Smooth muscle cell (in vitro differentiated cells): ENCODE results near the gene WIPI1. TPM values are rescaled to one million over a fixed set of nuclear protein-coding genes. Genes with fewer than 3 reads are reported as not detected.
A peak's percentile ranks its signal among the peaks of the same experiment; 100 is the strongest.

Source experiments
- DNase-seq: peaks from one replicate; lab custom pipeline; 2025; ENCODE audit not compliant: unreplicated experiment; lab: John Stamatoyannopoulos, UW
- H2AFZ ChIP-seq: fragments of 200-600 bp; sonication (generic); 2 replicates; pipeline ENCODE4 v1.6.0; 2016; ENCODE audit warnings: antibody characterized with exemption, low read depth, mild to moderate bottlenecking
- H3F3A ChIP-seq: fragments of 200-600 bp; sonication (generic); 2 replicates; pipeline ENCODE4 v1.6.0; 2017; ENCODE audit warnings: antibody characterized with exemption, low read depth
- H3K27ac ChIP-seq: fragments of 200-600 bp; sonication (generic); 2 replicates; pipeline ENCODE4 v1.5.1; 2016; ENCODE audit warnings: low read depth, mild to moderate bottlenecking
- H3K27me3 ChIP-seq: fragments of 200-600 bp; sonication (generic); 2 replicates; pipeline ENCODE4 v1.6.1; 2016; ENCODE audit warnings: low read depth, mild to moderate bottlenecking
- H3K36me3 ChIP-seq: fragments of 200-600 bp; sonication (generic); 2 replicates; pipeline ENCODE4 v1.5.1; 2016; ENCODE audit warnings: low read depth
- H3K4me1 ChIP-seq: fragments of 200-600 bp; sonication (generic); 2 replicates; pipeline ENCODE4 v1.5.1; 2016; ENCODE audit warnings: low read depth
- H3K4me2 ChIP-seq: fragments of 200-600 bp; sonication (generic); 2 replicates; pipeline ENCODE4 v1.6.0; 2016; ENCODE audit warnings: mild to moderate bottlenecking
- H3K4me3 ChIP-seq: fragments of 200-600 bp; sonication (generic); 2 replicates; pipeline ENCODE4 v1.5.1; 2016; ENCODE audit warnings: mild to moderate bottlenecking
- H3K79me2 ChIP-seq: fragments of 200-600 bp; sonication (generic); 2 replicates; pipeline ENCODE4 v1.6.0; 2016; ENCODE audit warnings: low read depth, mild to moderate bottlenecking
- H3K9ac ChIP-seq: fragments of 200-600 bp; sonication (generic); 2 replicates; pipeline ENCODE4 v1.6.0; 2016; ENCODE audit warnings: low read depth
- H3K9me3 ChIP-seq: fragments of 200-600 bp; sonication (generic); replicated peaks from 2 replicates; pipeline ENCODE4 v1.5.1; 2016; ENCODE audit warnings: low read depth
- H4K20me1 ChIP-seq: fragments of 200-600 bp; sonication (generic); 2 replicates; pipeline ENCODE4 v1.6.0; 2016; ENCODE audit warnings: low read depth
- CTCF ChIP-seq: fragments of 200-600 bp; sonication (generic); IDR thresholded peaks from 2 replicates; pipeline ENCODE4 v1.5.1; 2017; ENCODE audit warnings: borderline replicate concordance, mild to moderate bottlenecking, antibody characterized with exemption; ENCODE audit not compliant: insufficient read depth, poor library complexity, severe bottlenecking
- WGBS: methylation state at CpG from one replicate; pipeline ENCODE4 v1.1.7; 2016; ENCODE audit warnings: low lambda C conversion rate; 5-methylcytosine and 5-hydroxymethylcytosine counted together
- polyA plus RNA-seq: library from polyadenylated mRNA; unstranded; fragments of >200 nt; fragmentation: Nextera tagmentation; extraction: Ambion mirVana; gene quantifications from 2 replicates; pipeline ENCODE4 v1.2.1, GENCODE V29; 2016
- total RNA-seq: library from RNA; depleted of rRNA; stranded (reverse); fragments of >200 nt; gene quantifications from 2 replicates; pipeline ENCODE4 v1.2.3, GENCODE V29; 2014

WIPI1 gene
- total and polyA plus RNA-seq, 2 experiments from 2014 or later, result 188 to 196 TPM

GRCh38 chr17:68399638-68400403 lies 57.5 kb downstream of the WIPI1 start:
- no peaks in the 10 kb centered on the region for H3K79me2 ChIP-seq
- no peak for DNase-seq
- no peaks in the 10 kb centered on the region for H3K9me3 ChIP-seq
- 41% methylated on average over 19 of the region's 19 CpGs for WGBS
- H3K27ac ChIP-seq, result peak overlapping the region; percentile 70
- H3F3A ChIP-seq, result peaks cover 8% of the 10 kb centered on the region
- H4K20me1 ChIP-seq, result no peaks in the 10 kb centered on the region
- no peaks in the 10 kb centered on the region for H3K36me3 ChIP-seq
- no peaks in the 10 kb centered on the region for H3K27me3 ChIP-seq
- H3K4me3 ChIP-seq, result no peak overlapping the region
- peak overlapping the region; percentile 2 for H3K9ac ChIP-seq
- H2AFZ ChIP-seq, result peak overlapping the region; percentile 4
- peaks cover 4% of the 10 kb centered on the region for H3K4me1 ChIP-seq
- TF ChIP-seq CTCF, result no peak
- H3K4me2 ChIP-seq, result peak overlapping the region; percentile 50

GRCh38 chr17:68398691-68399637 lies 58.3 kb downstream of the WIPI1 start:
- no peaks in the 10 kb centered on the region for H4K20me1 ChIP-seq
- H3K36me3 ChIP-seq, result no peaks in the 10 kb centered on the region
- H3F3A ChIP-seq, result peaks cover 8% of the 10 kb centered on the region
- peaks cover 4% of the 10 kb centered on the region for H3K4me1 ChIP-seq
- H3K79me2 ChIP-seq, result no peaks in the 10 kb centered on the region
- peak; percentile 82 for TF ChIP-seq CTCF
- 18% methylated on average over 11 of the region's 11 CpGs for WGBS
- H3K4me2 ChIP-seq, result peak overlapping the region; percentile 50
- DNase-seq, result no peak
- no peaks in the 10 kb centered on the region for H3K9me3 ChIP-seq
- peak overlapping the region; percentile 70 for H3K27ac ChIP-seq
- no peaks in the 10 kb centered on the region for H3K27me3 ChIP-seq
- H3K9ac ChIP-seq, result no peak overlapping the region
- H2AFZ ChIP-seq, result peak overlapping the region; percentile 41
- no peak overlapping the region for H3K4me3 ChIP-seq

GRCh38 chr17:68397108-68397536 lies 60.2 kb downstream of the WIPI1 start:
- H3K4me3 ChIP-seq, result no peak overlapping the region
- no peak overlapping the region for H3K4me2 ChIP-seq
- peaks cover 8% of the 10 kb centered on the region for H3F3A ChIP-seq
- H3K9me3 ChIP-seq, result no peaks in the 10 kb centered on the region
- no peak overlapping the region for H3K9ac ChIP-seq
- H3K27ac ChIP-seq, result no peak overlapping the region
- H4K20me1 ChIP-seq, result no peaks in the 10 kb centered on the region
- DNase-seq, result no peak
- no peaks in the 10 kb centered on the region for H3K79me2 ChIP-seq
- H3K4me1 ChIP-seq, result peaks cover 4% of the 10 kb centered on the region
- H3K36me3 ChIP-seq, result no peaks in the 10 kb centered on the region
- 86% methylated on average over 7 of the region's 7 CpGs for WGBS
- H3K27me3 ChIP-seq, result no peaks in the 10 kb centered on the region
- no peak overlapping the region for H2AFZ ChIP-seq
- TF ChIP-seq CTCF, result no peak
